Dedifferentiated amniotic fluid mesenchymal stem cell (primary cell): ENCODE results near the gene NXF3.
"Not testable (repeated sequence)": the region's sequence is repeated elsewhere in the genome, so short reads cannot be mapped to it uniquely, and the experiment has no call there.

Experiments
- DNase-seq: peaks from one replicate; pipeline ENCODE4 v3.0.0-alpha.2; 2016; ENCODE audit errors: extremely low spot score

Gene NXF3

GRCh38 chrX:103092942-103093341 lies at the start of gene NXF3:
Gene NXF3, minus strand, starts transcription at chrX:103093143. Its CDS starts 120 bp downstream, at chrX:103093023.
- no peak for DNase-seq

GRCh38 chrX:103136528-103136927 lies 43.6 kb upstream of the NXF3 start:
- not testable (repeated sequence) for DNase-seq

GRCh38 chrX:103124284-103124683 lies 31.3 kb upstream of the NXF3 start:
- DNase-seq = no peak

GRCh38 chrX:103120748-103121147 lies 27.8 kb upstream of the NXF3 start:
- DNase-seq = no peak

- not testable (repeated sequence) for DNase-seq
Observed at GRCh38 chrX:103116970-103117369, 24.0 kb upstream of the NXF3 start.

- not testable (repeated sequence) for DNase-seq
Observed at GRCh38 chrX:103109497-103109896, 16.6 kb upstream of the NXF3 start.

- DNase-seq = no peak
Observed at GRCh38 chrX:103107836-103108235, 14.9 kb upstream of the NXF3 start.

GRCh38 chrX:103107227-103107737 lies 14.3 kb upstream of the NXF3 start:
- DNase-seq = not testable (repeated sequence)

- DNase-seq = not testable (repeated sequence)
Observed at GRCh38 chrX:103104370-103104769, 11.4 kb upstream of the NXF3 start.

- DNase-seq = not testable (repeated sequence)
Observed at GRCh38 chrX:103103866-103104265, 10.9 kb upstream of the NXF3 start.

- no peak for DNase-seq
Observed at GRCh38 chrX:103101299-103102042, 8.5 kb upstream of the NXF3 start.

GRCh38 chrX:103100484-103100883 lies 7.5 kb upstream of the NXF3 start:
- no peak for DNase-seq

GRCh38 chrX:103099691-103100090 lies 6.7 kb upstream of the NXF3 start:
- DNase-seq = no peak

GRCh38 chrX:103098488-103098887 lies 5.5 kb upstream of the NXF3 start:
- DNase-seq = no peak

- DNase-seq = no peak
Observed at GRCh38 chrX:103081051-103081450, 11.9 kb downstream of the NXF3 start.

GRCh38 chrX:103073467-103073866 lies 19.5 kb downstream of the NXF3 start:
- DNase-seq = no peak

GRCh38 chrX:103066606-103067005 lies 26.3 kb downstream of the NXF3 start:
- no peak for DNase-seq

- no peak for DNase-seq
Observed at GRCh38 chrX:103063918-103064434, 29.0 kb downstream of the NXF3 start, which contains the start of gene BEX1. Gene BEX1, minus strand, starts transcription at chrX:103064171. Its CDS starts 897 bp downstream, at chrX:103063274.

GRCh38 chrX:103063191-103063845 lies 29.6 kb downstream of the NXF3 start:
- no peak for DNase-seq

GRCh38 chrX:103061486-103061885 lies 31.5 kb downstream of the NXF3 start:
- DNase-seq = no peak

- no peak for DNase-seq
Observed at GRCh38 chrX:103056902-103057301, 36.0 kb downstream of the NXF3 start.

GRCh38 chrX:103052625-103053024 lies 40.3 kb downstream of the NXF3 start:
- DNase-seq = no peak
